GM18868 (cell line): Measurements from ENCODE around the gene CDH16.

Experiments
- ATAC-seq: cut with Tn5 transposase; IDR thresholded peaks from one replicate; pipeline ENCODE4 v1.9.1; 2021; ENCODE audit warnings: mild to moderate bottlenecking, moderate library complexity; ENCODE audit not compliant: unreplicated experiment

CDH16 gene

DNA sequence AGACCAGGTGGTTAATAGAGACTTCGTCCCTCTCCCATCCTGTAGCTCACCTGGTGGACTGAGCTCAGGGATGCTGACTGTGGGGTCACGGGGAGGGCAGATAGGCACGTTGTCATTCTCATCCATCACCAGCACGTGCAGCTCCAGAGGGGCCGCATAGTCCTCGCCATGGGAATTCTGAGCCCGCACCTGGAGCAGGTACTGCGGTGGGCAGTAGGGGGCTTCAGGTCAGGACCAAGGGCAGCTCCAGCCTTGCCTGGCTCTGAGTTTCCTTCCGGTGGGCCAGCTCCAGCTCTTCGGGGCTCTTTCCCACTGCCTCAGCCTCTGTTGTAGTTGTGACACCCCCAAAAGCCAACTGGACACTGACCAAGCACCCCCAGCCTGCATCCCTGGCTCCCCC lies 5.6 kb downstream of the CDH16 start:
- no peak for ATAC-seq

DNA sequence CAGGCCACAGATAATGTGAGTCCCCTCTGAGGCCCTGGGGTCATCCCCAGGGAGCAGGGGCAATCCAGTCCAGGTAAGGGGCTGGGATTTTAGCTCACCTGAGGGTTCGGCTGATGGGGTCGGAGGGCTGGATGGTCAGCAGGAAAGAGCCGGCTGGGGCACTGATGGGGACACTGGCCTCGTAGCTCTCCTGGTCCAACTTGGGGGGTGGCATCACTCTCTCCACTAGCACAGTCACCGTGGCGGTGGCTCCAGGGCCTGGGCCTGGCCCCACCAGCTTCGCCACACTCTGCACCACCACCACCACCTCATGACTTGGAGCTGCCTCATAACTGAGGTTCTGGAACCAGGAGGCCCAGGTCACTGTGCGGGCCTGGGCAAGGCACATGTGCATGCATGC lies 6.9 kb downstream of the CDH16 start:
- ATAC-seq: no peak

DNA sequence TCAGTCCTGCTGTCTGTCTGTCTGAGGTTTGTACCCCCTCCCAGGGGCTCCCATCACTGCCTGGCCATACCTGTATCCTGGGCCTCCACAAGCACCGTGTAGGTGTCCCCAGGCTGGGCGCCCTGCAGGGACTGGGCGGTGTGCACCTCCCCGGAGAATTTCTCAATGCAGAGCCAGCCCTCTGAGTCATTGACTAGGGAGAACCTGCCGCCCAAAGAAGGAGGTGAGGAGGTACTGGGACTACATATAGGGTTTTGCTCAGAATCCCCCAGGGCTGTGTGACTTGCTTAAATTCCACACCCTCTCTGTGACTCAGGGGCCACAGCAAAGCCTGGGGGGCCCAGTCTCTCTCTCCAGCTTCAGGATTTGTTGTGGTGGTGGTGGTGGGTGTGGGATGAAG lies 7.6 kb downstream of the CDH16 start:
- ATAC-seq: no peak

DNA sequence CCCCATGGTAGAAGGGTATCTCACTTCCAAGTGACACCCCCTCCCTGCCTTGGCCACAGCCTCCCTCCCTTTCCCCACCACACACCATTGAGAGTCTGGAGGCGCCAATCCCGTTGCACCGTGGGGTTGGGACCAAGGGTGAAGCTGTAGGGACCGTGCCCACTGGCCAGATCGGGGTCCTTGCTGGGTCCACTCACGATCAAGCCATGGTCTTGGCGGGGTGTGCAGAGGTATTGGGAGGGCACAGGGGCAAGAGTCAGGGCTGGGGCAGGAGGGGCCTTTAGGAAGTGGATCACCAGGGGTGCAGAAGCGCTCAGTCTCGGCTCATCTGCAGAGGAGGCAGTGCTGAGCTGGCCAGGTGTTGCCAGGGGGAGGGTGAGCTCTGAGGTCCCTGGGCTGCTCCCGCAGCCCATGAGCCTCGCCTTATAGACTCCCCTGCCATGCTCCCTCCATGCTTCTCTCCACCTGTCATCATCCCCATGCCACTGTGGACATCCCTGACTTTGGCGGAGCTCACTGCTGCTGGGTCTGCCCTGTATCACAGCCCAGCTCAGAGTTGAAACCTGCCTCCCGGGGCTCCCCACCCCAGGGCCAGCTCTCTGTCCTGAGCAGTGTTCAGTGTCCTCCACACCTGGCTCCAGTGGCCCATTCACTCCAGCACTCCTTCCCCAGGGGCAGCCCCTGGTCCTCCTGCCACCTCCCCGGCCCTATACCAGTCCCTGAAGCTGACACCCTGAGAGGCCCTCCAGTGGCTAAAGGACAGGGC lies 8.3 kb downstream of the CDH16 start:
- no peak for ATAC-seq

DNA sequence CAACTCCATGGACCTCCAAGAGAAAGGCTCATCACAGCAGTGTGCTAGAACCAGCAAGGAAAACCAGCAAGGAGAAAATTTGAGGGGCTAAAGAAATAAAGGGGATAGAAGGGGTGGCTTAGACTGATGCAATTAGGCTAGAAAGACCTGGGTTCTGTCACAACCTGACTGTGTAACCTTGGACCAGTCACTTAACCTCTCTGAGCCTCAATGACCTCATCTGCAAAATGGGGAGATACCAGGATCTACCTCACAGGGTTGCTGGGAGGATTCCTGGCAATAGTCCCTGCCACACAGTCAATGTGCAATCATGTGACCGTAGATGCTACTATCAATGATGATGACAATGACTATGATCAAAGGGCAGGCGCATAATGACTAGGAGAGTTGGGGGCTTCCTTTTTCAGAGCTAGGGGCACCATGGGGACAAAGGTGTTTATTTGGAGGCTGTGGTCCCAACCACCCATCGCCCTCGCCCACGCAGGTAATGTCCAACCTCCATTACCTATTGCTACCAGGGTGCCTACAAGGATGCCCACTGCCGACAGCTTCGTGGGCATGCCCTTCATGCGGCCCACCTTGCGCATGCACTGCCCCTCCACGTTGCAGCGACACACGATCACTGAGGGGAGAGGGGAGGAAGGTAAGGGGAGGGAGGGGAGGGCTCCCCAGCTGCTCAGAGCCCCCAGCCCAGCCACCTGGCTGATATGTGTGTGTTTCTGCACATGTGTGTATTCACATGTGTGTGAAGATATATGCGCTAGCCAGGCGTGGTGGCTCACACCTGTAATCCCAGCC lies 9.7 kb downstream of the CDH16 start:
- no peak for ATAC-seq

DNA sequence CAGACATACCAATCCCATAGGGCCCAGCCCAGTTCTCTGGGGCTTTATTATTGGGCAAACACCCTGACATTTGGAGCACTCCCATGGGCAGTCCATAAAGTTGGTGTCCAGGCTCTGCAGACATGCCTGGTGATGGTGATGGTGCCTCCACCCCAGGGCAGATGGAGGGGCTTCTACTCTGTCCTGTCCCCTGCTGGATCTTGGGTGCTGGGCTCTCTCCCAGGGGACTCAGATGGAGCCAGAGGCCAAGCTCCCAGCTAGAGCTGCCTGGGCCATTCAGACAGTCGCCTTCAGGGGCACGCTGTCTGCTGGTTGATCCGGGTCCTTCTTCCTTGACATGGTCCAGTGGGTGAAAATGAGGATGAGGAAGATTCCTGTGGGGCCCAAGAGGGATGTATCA lies 10.6 kb downstream of the CDH16 start:
- ATAC-seq: no peak

DNA sequence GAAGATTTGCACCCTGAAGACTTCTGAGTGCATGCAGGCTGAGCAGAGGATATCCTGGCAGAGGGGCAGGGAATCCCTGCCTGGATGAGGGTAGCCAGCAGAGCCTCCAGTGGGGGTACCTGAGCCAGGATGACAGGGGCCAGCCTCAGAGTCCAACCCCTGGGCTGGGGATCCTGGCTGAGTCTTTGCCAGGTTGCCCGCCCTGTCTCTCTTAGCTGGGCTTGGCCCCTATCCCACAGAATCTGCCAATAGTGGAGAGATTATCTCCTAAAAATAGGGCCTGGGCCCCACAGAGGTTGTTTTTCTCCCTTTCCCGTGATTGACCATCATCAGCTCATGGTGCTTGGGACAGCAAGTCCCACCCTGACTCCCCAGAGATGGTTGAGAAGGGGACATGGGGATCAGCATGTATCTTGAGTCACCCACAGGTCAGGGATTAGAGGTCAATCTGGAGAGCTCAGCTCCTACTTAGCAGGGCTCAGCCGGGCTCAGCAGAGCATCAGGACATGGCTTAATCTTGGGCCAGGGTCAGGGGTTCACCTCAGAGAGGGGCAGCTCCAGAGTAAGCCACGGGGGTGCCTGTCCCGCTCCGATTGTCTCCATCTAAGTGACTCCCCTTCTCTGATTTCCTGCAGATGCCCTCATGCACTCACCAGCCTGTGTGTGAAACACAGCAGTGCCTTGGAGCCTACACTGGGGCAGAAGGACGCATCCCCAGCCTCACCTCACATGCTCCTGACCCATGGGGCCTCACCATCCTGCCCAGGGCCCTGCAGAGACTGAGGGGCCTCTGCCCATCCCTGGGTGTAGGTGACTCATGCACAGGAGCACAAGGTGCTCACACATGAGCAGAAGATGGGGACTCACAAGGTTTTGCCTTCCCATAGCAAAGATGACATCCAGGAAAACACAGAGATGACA lies 11.5 kb downstream of the CDH16 start:
- no peak for ATAC-seq

DNA sequence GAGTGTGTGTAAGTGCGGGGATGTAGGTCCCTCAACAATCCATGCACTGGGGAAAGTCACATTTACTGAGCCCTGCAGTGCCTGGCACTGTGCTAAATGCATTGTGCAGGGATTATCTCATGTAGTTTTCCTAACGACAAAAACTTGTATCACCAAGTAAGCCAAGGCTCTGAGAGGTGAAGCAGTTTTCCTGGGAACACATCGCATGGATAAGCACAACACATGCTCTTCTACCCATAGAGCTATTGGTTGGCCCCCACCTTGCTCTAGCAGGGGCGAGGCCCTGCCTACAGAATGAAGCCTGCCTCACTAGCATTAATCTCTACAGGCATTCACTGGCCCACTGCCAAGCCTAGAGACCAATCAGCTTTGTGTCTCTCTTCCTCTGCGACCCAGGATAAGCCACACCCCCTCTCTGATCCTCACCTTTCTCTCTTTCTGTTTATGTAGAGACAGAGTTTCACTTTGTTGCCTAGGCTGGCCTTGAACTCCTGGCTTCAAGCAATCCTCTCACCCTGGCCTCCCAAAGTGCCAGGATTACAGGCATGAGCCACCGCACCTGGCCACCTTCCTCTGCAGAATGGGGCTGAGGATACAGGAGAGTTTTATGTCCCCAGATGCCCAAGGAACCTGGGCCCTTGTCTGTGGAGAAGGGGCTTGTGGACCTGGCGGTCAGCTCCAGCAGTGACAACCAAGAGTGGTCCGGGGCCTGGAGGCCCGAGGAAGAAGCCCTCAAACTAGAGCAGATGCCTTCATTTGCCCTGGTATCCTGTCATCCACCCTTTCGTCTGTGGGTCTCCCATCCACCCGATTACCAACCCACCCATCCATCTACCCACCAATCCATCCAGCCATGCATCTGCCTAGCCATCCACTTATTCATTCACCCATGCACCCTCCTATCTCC lies 12.8 kb downstream of the CDH16 start:
- ATAC-seq: no peak

DNA sequence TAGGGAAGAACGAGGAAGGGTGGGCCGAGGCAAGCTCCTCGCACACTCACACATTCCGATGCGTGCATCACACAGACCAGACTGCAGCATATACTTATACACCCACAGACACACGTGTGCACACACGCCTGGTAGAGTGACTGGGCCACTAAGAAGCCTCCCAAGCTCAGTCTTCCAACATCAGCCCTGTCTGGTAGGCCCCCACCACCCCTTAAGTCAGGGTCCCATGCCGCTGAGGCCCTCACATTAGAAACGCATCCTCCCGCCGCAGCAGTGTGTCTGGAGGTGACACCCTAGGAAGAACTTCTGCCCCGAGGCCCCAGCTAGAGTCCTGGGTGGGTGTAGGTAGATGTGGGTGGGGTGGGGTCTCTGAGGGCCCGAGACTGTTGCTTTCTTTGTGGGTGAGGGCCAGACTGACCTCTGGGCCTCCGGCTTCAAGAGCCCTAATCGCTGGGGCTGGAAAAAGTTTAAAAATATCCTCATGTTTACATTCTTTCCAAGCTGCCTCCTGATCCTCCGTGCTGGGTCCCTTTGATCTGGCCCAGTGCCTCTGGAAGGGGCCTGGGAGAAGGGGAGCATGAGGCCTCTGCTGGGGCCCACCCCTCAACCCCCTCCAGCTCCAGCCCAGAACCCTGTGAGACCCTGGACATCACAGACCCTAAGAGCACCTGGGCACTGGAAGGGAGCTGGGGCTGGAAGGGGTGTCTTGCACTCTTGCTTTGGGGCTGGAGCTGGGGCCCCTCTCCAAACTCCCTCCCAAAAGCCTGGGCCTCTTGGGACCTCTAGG lies 13.6 kb downstream of the CDH16 start:
- ATAC-seq: no peak

DNA sequence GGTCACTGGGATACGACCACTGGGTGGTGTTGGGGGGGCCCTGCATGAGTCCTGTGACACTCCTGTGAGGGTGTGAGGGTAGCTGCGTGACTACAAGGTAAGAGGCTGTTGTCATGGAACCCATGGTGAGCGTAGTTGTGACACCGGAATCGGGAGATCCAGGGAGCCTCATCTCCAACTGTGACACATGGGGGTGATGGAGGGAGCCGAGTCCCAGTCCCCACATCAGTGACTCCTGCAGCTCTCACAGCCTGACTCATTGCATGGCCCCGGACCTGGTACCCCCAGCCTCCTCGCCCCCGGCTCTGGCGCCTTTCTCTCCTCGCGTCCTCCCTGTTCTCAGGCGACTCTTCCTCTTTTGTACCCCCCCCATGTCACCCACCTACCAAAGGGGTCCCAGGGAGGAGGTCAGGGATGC lies 14.2 kb downstream of the CDH16 start:
- no peak for ATAC-seq

DNA sequence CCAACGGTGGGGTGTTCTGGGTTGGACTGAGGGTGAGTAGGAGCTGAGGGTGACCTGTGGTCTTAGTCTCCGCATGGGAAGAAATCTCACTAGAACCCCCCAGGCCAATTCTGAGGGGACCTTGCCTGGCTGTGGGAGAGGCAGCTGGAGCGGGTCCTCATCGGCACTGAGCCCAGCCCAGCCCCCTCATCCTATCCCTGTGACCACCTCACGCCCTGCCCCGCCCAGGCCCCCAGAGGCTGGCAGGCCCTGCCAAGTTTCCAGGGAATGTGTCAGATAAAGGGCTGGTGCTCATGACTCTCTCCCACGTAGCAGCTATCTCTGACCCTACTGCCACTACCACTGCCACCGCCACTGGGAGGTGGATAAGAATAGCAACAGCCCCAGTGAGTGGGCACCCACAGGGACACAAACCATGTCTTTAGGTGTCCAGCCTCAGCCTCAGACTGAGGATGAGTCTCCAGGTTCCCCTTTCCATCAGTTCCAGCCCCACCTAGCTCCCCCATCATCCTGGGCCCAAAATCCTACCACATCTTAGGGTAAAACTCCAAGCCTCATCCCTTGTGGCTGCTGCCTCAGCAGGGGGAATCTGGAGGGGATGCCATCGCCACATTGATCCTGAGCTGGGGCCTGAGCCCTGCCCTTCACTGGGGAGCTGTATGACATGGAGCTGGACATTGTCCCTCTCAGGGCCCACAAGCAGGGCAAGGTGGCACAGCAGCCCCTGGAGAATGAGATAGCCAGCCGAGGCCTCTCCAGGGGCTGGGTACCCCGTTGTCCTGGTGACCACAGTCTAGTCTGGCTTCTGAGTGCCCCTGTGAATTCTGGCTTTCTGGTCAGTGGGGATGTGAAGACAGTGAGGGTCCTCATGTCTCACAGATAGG lies 14.9 kb downstream of the CDH16 start:
- no peak for ATAC-seq

DNA sequence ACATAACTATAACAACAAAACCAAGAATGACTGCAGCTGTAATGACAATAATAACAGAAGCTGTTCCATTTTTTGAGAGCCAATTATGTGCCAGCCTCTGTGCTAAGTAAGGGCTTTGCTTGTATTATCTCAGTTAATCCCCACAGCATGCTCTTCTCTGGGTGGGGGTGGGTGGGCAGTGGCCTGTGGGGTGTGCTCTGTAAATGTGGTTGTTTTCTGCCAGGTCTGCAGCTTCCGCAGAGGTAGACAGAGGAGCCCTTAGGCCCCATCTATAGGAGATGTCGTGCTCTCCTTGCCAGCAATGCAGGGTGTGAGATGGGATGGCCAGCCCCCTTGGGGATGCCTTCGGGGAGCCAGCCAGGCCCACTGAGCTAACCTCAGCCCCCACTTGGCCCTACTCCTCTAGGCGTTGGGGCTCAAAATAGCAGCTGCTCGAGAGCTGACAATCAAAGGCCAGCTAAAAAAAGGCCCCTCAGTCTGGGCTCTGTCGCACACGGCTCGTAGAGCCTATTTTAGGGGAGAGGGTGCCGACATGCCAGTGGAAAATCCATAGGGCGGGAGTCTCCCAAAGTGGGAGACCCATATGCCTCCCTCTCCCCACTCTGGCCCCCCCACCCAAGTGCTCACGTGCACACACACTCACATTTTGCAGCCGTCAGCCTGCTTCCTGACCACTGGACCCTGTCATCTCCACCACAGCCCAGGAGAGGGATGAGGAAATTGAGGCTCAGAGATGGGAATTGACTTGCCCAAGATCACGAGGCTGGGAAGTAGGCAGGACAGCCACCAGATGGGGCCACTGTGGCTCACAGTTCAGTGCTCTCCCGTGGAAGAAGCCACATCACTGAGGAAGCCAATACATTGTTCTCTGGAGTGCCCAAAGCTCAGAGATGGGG lies 15.8 kb downstream of the CDH16 start:
- ATAC-seq: no peak

DNA sequence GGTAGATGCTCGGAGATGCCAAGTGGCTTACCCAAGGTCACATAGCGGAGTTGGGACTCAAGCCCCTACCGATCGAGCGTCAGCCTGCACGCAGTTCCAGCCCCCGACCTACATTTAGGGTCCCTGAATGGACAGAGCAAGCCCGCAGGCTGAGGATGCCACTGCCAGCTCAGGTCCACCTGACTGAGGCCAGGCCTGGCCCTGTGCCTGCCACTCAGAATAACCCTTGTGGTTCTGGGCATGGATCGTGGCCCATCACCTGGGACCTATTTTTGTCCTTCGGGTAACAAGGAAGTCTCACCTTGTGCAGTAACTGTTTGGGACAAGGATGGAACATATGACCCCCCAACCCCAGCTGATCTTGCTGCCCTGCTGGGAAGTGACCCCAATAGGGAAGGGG lies 17.1 kb downstream of the CDH16 start:
- no peak for ATAC-seq

DNA sequence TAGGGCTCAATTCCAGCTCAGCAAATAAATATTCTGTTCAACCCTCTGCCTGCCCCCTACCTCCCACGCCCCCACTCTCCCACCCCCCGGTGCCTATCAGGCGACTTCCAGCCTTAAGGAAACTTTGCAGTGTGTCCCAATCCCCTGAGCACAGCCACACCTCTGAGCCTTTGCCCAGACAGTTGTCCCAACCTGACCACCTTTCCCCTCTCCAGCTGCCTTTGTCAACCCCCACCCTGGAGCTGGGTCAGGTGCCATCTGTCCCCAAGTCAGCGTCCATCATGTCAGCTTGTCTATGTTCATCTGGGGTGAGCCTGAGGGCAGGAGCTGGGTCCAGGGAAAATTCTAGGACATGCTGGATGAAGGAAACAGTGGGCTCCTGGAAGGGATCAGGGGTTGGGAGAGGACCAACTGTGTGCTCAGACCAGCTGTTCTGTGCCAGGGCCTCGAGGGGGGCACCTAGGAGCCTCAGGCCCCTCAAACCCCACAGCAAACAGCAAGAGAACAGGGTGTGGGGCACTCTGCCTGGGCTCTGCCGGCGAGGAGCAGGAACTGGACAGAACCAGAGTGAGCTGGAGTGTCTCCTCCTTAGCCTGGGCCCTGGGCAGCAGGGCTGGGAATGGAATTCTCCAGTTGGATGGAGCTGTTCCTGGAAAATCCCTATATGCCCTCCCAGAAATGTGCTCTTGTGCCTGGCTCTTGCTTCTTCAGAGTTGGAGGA lies 17.8 kb downstream of the CDH16 start:
- no peak for ATAC-seq

DNA sequence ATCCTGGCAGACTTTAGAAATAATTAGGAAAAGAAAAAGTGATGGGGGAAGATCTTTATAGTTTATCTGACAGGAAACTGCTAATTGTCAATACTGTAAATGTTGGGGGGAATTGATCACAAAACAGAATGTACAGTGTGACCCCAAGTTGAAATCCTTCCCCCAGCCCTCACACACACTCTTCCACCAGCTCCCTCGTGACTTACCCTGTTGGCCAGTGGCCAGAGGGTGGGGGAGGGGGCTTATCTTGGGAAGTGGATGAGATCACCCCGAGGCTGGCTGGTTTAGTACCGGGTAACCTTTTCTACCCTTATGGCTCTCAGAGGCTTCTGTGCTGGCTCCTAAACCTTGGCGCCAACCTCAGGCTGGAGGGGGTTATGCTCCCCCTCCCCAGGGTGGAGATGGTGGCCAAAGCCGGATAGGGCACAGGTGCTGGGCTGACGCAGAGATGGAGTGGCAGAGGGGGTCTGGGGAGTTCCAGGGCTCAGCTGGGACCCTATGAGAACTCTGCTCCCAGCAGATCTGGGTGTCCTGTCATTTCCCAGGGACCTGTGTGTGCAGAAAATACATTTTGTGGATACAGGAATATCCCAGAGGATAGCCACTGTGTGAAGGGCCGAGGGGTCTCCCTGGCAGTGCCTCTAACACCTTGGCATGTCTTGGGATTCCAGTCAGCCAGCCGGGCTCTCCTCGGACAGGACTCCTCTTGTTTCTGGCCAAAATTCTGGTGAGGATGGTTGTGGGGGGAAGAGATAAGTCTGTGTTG lies 18.6 kb downstream of the CDH16 start:
- ATAC-seq: no peak

DNA sequence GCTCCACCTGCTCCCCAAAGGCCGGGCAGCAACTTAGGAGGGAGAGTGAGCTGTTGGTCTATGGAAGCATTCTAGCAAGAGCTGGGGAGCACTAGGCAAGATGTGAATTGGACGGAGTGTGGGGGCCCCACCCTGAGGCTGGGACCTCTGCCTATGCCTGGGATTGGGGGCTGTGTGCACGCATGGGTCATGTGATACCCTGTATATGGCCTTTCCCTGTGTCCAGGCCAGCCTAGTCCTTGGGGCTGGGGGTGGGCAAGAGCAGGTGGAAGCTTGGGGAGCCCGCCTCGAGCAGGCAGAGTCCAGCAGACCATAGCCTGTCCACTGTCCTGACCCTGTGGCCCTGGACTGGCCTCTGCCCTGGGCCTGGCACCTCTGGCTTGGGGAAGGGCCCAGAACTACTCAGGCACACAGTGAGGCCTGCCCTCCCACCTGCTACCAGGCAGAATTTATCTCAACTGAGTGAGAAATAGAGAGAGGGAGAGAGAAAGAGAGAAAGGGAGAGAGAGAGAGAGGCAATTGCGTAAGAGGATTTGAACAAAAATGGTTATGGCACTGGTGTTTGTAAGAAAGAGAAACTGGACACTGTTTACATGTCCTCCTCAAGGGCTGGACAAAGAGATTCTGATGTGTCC lies 19.3 kb downstream of the CDH16 start:
- ATAC-seq: no peak
